ENCODE results near the gene FFAR3.

Gene FFAR3

GRCh38 chr19:35331551-35332214, 26.6 kb upstream of the FFAR3 start:
- DNase-seq: no peak

GRCh38 chr19:35332817-35333216, 25.4 kb upstream of the FFAR3 start:
- no peak for DNase-seq

- no peak for DNase-seq
Observed at GRCh38 chr19:35334144-35334753, 24.0 kb upstream of the FFAR3 start.

- no peak for DNase-seq
Observed at GRCh38 chr19:35336166-35336955, 21.9 kb upstream of the FFAR3 start.

- no peak for DNase-seq
Observed at GRCh38 chr19:35337097-35337983, 20.9 kb upstream of the FFAR3 start.

- DNase-seq: no peak
Observed at GRCh38 chr19:35337984-35338296, 20.3 kb upstream of the FFAR3 start.

- DNase-seq: no peak
Observed at GRCh38 chr19:35340431-35340830, 17.8 kb upstream of the FFAR3 start.

- DNase-seq: no peak
Observed at GRCh38 chr19:35341006-35341405, 17.3 kb upstream of the FFAR3 start.

GRCh38 chr19:35341565-35342225, 16.6 kb upstream of the FFAR3 start:
- DNase-seq: no peak

GRCh38 chr19:35342430-35342829, 15.8 kb upstream of the FFAR3 start:
- DNase-seq: no peak

GRCh38 chr19:35344511-35345031, 13.7 kb upstream of the FFAR3 start:
- DNase-seq: no peak

- DNase-seq: no peak
Observed at GRCh38 chr19:35345671-35346111, 12.6 kb upstream of the FFAR3 start.

GRCh38 chr19:35346193-35347052, 11.8 kb upstream of the FFAR3 start:
- no peak for DNase-seq

GRCh38 chr19:35347171-35347929, 10.9 kb upstream of the FFAR3 start, which contains the start of gene FFAR1:
TSS of gene FFAR1 (plus strand) at chr19:35347902. CDS start at chr19:35351552, 3,650 bp downstream.
- DNase-seq: no peak

- no peak for DNase-seq
Observed at GRCh38 chr19:35347930-35348298, 10.3 kb upstream of the FFAR3 start.

- DNase-seq: no peak
Observed at GRCh38 chr19:35348911-35349611, 9.2 kb upstream of the FFAR3 start.

- no peak for DNase-seq
Observed at GRCh38 chr19:35349614-35350521, 8.4 kb upstream of the FFAR3 start.

- DNase-seq: no peak
Observed at GRCh38 chr19:35350591-35350990, 7.7 kb upstream of the FFAR3 start.

Measured in NCI-H2029 treated with DMSO at 0.1 percent for 48 hours (cell line).